Tibial nerve (tissue), 3 donors: ENCODE measurements around the gene H6PD.

Source experiments
- CTCF ChIP-seq, 5 experiments: fragments of 200-600 bp in 3 of 5; fragments of 450-650 bp in 2 of 5; sonication (generic) in 3 of 5; IDR thresholded peaks; one replicate each; pipeline ENCODE4 v1.5.1; 2016 to 2019; ENCODE audit warnings: antibody characterized with exemption in 5 of 5, mild to moderate bottlenecking in 3 of 5, moderate library complexity in 2 of 5
- POLR2A ChIP-seq, 2 donors: fragments of 450-650 bp; IDR thresholded peaks; one replicate each; pipeline ENCODE4 v1.6.1; 2017; ENCODE audit warnings: antibody characterized with exemption in 2 of 2, mild to moderate bottlenecking in 2 of 2, moderate library complexity in 2 of 2

- TF ChIP-seq POLR2A (IDR thresholded peaks at IDR 0.05) (no peak), CTCF (IDR thresholded peaks at IDR 0.05) (no peak)
These were observed 36.7 kb downstream of the H6PD start for GRCh38 chr1:9271283-9271682.
